Dedifferentiated amniotic fluid mesenchymal stem cell (primary cell): ENCODE data around the gene RTL9.
A peak's percentile ranks its signal among the peaks of the same experiment; 100 is the strongest.

Experiments used
- DNase-seq: peaks from one replicate; pipeline ENCODE4 v3.0.0-alpha.2; 2016; ENCODE audit errors: extremely low spot score

Gene RTL9

GRCh38 chrX:110341189-110342035, 17.2 kb upstream of the RTL9 start:
- peak; percentile 55 for DNase-seq

DNA sequence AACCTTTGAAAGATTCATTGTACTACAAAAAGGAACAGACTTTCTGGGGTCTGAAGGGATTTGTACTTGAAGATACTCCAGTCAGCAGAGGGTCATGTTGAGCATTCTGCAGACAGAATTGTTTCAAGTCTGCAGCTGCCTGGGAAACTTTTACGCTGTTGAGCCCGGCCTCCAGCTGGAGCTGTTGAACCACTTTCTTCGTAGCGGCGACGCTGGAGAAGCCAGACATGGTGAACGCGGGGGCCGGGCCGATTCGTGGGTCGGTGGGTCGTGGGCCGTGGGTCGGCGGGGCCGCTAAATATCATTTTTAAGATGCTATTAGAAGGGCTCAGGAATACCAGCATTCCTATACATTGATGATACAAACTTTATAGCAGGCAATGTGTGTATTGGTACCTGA, 12.0 kb upstream of the RTL9 start:
- no peak for DNase-seq

- no peak for DNase-seq
Measured at GRCh38 chrX:110359273-110359672, 625 bp downstream of the RTL9 start.

GRCh38 chrX:110363244-110363643, 4.6 kb downstream of the RTL9 start:
- DNase-seq: no peak

GRCh38 chrX:110373310-110373709, 14.7 kb downstream of the RTL9 start:
- no peak for DNase-seq

- DNase-seq: no peak
Measured at GRCh38 chrX:110374559-110374958, 15.9 kb downstream of the RTL9 start.

GRCh38 chrX:110381216-110381615, 22.6 kb downstream of the RTL9 start:
- no peak for DNase-seq

- peak; percentile 55 for DNase-seq
Measured at GRCh38 chrX:110383414-110383813, 24.8 kb downstream of the RTL9 start.

- no peak for DNase-seq
Measured at GRCh38 chrX:110384490-110384889, 25.8 kb downstream of the RTL9 start.

- no peak for DNase-seq
Measured at GRCh38 chrX:110389570-110389969, 30.9 kb downstream of the RTL9 start.

GRCh38 chrX:110391086-110391485, 32.4 kb downstream of the RTL9 start:
- DNase-seq: no peak

DNA sequence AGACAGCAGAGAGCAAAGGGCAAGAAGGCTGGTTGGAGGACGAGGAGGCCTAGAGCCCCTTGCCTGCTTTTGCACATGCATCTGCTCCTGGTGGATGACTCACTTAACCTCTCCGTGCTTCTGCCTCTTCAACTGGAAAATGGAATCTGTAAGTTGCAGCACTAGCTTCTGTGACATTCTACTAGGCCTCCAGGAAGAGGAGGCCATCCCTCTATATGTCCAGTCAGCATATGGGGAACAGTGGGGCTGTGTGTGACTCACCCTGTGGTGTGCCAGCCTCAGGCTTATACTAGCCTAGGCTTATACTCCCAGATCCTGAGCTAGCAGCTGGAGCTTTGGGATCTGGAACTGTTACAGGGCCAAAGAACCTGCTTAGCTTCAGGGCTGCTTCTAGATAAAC, 36.0 kb downstream of the RTL9 start:
- no peak for DNase-seq

- no peak for DNase-seq
Measured at GRCh38 chrX:110395877-110396276, 37.2 kb downstream of the RTL9 start.

DNA sequence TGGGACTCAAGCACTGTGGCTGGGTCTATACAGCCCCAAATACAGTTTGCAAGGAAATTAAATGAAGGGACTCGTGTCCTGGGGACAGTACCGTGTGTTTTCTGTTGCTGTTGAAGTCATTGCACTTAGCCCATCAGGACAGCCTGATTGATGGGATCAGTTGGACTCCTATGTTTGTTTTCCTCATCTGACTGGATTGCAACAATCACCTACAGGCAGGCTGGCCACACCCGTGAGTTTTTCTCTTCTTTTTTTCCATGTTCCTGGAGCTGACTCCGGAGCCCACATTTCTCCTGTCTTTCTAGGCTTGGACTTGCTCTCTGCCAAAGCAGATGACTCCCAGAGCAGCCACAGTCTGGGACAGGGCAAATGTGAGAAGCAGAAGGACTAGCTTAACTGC, 38.1 kb downstream of the RTL9 start:
- no peak for DNase-seq

DNA sequence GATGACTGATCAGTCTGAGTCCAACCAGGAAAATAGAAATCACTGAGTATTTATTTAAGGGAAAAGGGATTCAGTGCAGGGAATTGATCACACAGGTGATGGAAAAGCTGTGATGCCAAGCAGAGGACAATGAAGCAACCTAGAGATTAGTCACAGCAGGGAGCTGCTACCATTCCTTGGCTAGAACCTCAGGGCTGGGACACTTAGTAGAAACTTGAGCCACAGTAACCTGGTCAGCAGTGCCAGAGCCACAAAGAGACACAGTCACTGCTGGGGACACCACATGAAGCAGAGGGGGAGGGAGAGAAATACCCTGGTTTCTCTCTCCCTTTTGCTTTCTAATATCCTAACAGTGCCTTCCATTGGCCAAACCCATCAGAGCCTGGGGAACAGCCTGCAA, 38.7 kb downstream of the RTL9 start:
- no peak for DNase-seq

DNA sequence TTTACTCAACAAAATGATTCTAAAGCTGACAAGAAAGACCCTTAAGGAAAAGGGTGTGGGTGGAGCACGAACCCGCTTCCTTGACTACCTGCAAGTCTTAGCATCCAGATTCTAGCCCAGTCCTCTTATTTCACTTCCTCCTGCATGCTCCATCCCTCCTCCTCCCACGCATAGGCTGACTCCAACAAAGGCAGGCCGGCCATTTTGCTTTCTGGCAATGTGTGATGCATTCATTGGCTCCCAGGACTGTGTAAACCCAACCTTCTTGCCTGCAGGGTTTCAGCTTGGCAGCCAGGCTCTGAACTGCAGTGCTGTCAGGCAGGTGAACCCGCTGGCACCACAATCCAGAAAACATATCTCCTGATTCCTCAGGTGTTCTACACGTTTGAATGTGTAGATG, 39.3 kb downstream of the RTL9 start:
- DNase-seq: no peak

GRCh38 chrX:110399497-110399896, 40.8 kb downstream of the RTL9 start:
- DNase-seq: no peak

GRCh38 chrX:110399966-110400365, 41.3 kb downstream of the RTL9 start:
- no peak for DNase-seq

DNA sequence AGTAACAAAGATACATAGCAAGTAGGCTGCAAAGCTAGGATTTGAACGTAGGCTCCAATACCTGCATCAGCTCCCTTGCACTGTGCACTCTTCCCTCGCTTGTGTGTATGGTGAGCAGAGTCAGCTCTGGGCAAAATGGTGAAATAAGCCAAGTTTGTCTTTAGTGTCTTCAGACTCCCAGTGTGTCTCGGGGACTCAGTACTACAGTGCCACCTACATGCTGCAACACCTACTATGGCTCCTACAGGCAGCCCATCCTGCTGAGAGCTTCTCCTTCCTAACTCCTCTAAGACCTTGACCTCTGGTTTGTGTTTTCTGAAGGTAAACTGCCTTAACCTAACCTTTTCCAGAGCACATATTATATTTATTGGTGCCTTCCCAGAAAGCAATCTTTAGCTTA, 42.5 kb downstream of the RTL9 start:
- no peak for DNase-seq

DNA sequence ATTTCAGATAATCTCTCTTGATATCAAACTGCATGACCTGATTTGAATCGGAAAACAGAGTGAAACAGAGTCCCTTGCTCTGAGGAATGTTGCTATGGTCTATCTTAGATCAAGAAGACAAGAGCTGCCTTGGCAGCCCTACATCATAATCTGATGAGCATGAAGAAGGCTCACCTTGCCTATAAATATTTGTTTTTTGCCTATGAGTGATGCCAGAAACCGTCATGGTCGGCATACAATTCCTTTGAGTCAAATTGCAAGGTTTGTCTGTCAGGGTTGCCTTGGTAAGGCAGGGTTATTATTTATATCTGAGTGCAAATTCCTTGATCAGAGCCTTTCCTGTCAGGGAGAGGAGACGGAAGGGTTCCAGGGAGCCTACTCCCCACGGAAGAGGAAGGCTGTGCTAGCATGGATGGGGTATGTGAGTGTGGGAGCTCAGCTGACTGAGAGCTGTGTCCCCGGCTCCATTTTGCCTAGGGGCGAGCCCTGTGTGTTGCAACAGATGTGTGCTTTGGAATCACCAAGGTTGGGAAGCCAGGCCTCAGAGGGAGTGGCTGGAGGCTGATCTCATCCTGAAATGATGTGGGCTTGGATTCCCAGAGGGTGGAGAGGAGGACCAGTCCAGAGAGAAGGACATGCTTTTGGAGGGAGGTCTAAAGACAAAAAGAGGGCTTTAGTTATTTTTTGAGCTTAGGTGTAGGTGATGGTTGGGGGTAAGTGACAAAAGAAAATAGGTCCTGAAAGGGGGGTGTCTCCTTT, 43.6 kb downstream of the RTL9 start:
- peak; percentile 70 for DNase-seq

- DNase-seq: no peak
Measured at GRCh38 chrX:110402850-110403221, 44.2 kb downstream of the RTL9 start.

DNA sequence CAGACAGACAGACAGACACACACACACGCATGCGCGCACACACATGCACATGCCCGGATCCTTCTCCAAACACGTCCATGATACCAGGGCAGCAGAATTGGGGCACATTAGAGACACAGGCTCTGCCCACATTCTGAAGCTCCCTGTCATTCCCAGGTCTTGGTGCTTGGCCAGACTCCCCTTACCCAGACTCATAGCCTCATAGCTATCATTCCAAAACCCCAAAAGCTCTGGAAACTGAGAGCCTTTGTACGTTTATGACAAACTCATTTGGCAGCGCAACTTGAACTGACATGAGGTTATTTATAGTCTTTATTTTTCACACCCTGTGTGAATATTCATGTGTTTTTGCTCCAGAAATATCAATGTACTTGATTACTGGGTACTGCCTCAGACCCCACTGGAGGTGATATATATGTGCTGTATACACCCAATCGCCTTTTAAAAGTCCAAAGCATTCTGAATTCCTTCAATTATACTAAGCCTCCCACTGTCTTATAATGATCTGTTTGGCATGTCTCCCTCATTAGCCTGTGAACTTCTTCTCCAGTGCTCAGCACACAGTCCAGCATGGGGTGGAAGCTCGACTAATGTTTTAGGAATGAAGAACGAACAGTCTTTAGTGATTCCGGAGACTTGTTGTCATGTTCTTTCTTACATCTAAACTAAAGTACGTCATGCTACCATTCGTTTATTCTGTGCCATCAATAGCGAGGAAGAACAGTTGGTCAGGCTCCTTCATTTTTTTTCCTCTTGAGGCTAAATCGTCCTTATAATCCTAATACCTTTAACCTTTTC, 45.0 kb downstream of the RTL9 start:
- DNase-seq: no peak
